ENCODE data around the gene RNF208.
"Not testable (repeated sequence)": the region's sequence is repeated elsewhere in the genome, so short reads cannot be mapped to it uniquely, and the experiment has no call there.

The RNF208 gene

GRCh38 chr9:137253717-137254623 lies 31.9 kb upstream of the RNF208 start:
- no peak for DNase-seq (ENCODE audit: low read depth in 2 of 2)

DNA sequence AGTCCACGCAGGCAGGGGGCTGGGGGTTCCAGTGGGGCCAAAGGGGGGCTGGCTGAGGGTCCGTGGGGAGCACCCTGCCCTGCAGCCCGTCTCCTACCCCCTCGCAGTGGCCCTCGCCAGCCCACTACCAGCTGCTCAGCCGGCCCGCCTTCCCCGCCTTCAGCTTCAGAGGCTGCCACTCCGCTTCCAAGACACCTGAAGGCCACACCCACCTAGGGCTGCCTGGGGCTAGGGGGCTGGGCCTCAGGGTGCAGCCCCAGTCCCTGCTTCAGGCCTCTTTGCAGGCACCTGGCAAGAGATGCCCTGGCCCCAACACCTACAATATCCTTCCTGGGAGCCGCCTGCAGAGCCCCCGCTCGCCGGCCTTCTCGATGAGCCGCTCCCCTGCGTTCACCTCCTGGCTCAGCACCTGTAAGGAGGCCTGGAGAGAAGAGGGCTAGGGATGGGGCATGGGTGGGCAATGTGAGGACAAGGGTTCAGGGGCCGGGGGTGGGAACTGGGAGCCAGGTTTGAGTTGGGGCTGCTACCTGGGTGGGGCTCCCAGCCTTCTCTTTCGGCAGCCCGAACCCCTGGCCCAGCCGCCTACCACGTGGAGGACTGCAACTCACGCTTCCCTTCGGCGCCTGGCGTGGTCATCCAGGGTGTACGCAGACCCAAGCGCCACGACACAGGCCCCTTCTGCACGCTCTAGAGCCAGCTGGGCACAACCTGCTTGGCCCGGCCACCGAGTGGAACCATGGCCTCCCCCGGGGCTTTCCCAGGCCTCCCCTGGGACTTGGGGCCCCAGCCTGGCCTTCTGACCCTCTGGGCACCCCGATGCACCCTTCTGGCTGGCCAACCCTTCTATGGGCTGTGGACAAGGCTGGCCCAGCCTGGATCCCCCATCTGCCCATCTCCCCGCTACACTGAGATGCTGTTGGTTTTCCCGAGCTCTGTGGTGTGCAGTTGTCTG lies 30.8 kb upstream of the RNF208 start:
- no peak for DNase-seq (ENCODE audit: low read depth in 2 of 2)

- no peak for DNase-seq (ENCODE audit: low read depth in 2 of 2)
Observed at GRCh38 chr9:137251490-137252268, 29.6 kb upstream of the RNF208 start.

- no peak for DNase-seq (ENCODE audit: low read depth in 2 of 2)
Observed at GRCh38 chr9:137251194-137251461, 29.1 kb upstream of the RNF208 start, which contains the start of gene STPG3. Gene STPG3 (plus strand): TSS chr9:137251286. CDS start chr9:137251287, 1 bp downstream.

GRCh38 chr9:137250329-137251193 lies 28.5 kb upstream of the RNF208 start:
- DNase-seq (ENCODE audit: low read depth in 2 of 2), result no peak

DNA sequence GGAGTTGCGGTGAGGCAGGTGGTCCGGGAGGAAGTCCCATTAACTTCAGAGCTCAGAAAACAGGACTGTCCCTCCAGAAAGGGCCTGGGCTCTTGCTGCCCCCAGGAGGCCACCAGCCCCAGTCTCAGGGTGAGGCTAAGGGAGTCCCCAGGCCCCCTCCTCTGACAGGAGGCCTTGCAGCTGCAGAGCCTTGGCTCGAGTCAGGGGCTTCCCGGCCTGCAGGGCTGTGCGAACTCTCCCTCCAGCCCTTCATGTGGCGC lies 25.8 kb upstream of the RNF208 start:
- no peak for DNase-seq (ENCODE audit: low read depth in 2 of 2)

- DNase-seq (ENCODE audit: low read depth in 2 of 2), result no peak
Observed at GRCh38 chr9:137247135-137247915, 25.3 kb upstream of the RNF208 start.

- no peak for DNase-seq (ENCODE audit: low read depth in 2 of 2)
Observed at GRCh38 chr9:137245450-137246421, 23.7 kb upstream of the RNF208 start.

DNA sequence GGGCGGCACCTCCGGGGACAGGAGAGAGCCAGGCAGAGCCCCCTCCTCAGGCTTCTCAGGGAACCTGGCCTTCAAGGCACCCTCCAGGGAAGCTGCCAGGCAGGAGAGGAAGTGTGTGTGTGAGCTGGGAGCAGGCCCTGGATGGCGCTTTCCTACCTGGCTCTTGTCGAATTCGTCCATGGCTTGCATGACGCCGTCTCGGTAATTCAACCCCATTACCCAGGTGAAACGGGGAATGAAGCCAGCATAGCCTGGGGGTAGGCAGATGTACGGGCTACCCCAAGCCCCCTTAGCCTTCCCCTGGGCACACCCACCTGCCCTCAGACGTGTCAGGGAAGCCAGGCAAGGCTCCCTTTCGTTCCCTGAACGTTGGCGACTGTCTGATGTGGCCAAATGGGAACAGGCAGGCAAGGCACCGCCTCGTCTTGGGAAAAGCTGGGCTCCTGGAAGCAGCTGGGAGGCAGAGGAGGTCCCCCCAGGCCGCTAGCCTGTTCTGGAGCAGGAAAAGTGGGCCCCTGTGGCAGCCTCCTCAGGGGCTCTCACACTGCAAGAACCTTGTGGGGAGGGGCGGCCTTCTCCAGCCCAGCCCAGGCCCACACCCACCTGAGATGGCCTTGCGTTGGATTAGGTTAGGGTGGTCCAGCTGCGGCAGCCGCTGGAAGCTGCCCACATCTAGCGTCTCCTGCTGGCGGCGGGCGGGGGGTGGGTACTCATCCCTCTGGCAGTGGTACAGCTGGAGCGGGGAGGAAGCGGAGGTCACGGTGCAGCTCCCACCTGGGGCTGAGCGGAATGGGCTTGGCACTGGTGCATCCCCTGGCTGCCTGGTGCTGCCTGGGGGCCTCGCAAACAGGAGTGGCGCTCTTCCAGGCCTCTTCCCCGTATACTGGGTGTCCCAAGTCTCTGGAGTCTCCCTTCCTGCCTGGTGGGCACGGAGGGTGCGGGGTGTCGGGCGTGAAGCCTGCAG lies 22.7 kb upstream of the RNF208 start:
- no peak for DNase-seq (ENCODE audit: low read depth in 2 of 2)

DNA sequence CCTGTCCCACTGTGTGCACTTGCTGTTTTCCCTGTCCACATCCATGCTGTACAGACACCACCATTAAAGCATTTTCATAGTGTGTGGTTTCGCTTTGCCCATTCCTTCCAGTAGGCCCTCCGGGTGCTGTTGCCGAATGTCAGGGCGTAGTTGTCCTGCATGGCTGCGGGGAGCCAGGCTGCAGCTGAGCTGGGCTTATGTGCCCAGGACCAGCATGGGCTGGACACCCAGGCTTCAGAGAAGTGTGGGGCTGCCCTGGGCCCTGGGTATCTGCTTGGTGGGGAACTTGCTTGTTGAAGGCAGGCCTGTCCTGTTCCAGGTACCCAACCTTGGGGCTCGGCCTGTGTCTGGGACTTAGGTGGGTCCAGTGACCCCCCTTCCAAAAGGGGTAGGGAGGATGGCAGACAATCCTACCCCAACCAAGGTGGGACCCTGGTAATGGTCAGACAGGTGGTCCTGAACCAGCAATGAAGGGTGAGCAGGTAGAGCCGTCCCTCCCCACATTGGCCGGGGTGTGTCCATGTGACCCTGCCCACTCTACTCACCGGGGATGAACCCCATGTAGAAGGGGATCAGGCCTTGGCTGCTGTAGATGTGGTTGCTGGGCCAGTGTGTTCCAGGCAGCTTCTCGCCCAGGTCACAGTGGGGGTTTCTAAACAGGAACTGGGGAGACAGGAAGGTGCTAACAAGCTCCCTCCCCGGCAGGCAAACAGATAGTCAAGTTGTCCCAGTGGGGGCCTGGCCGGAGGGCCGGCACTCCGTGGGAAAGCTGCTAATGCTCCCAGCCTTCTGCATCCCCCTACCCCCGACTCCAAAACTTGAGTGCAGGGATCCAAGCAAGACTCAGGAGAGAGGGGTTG lies 21.8 kb upstream of the RNF208 start:
- DNase-seq (ENCODE audit: low read depth in 2 of 2), result no peak

- not testable (repeated sequence) for DNase-seq (ENCODE audit: low read depth in 2 of 2)
Observed at GRCh38 chr9:137243266-137243625, 21.2 kb upstream of the RNF208 start.

- DNase-seq (ENCODE audit: low read depth in 2 of 2), result no peak
Observed at GRCh38 chr9:137242269-137243203, 20.5 kb upstream of the RNF208 start.

- peak; percentile 55 to 63 for DNase-seq (ENCODE audit: low read depth in 2 of 2)
Observed at GRCh38 chr9:137241490-137242268, 19.6 kb upstream of the RNF208 start.

DNA sequence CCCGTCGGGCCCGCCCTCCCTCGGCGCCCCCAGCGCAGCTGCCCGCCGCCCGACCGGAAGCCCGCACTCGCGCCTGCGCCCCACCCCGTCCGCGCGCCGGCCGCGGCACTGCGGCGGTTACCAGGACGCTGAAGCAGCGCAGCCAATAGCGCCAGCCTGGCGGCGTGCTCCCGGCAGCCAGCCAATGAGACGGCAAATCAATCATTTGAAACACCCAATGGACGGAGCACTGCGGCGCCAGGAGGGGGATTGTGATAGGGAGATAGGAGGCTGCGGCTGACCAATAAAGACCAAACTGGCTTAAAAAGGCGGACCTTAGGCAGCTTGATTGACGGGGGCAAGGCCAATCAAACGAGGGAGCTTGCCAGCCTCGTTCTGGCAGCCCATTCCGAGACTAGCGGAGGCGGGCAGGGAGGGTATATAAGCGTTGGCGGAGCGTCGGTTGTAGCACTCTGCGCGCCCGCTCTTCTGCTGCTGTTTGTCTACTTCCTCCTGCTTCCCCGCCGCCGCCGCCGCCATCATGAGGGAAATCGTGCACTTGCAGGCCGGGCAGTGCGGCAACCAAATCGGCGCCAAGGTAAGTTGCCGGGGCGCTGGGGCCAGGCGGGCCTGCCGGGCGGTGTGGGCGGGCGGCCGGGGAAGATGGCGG lies 18.9 kb upstream of the RNF208 start, which contains the start of gene TUBB4B:
Gene TUBB4B, plus strand, starts transcription at position 447 of the 649 bp plus-strand sequence. Its CDS starts 74 bp downstream, at position 521.
- DNase-seq (ENCODE audit: low read depth in 2 of 2), result peak; percentile 90 to 95
